ENCODE measurements around the gene OSMR. TPM values are rescaled to one million over a fixed set of nuclear protein-coding genes. Genes with fewer than 3 reads are reported as not detected.
A peak's percentile ranks its signal among the peaks of the same experiment; 100 is the strongest.

Gene OSMR
- 10 to 100 TPM; 33.2 to 69.7 (median 43.9) TPM for total RNA-seq

DNA sequence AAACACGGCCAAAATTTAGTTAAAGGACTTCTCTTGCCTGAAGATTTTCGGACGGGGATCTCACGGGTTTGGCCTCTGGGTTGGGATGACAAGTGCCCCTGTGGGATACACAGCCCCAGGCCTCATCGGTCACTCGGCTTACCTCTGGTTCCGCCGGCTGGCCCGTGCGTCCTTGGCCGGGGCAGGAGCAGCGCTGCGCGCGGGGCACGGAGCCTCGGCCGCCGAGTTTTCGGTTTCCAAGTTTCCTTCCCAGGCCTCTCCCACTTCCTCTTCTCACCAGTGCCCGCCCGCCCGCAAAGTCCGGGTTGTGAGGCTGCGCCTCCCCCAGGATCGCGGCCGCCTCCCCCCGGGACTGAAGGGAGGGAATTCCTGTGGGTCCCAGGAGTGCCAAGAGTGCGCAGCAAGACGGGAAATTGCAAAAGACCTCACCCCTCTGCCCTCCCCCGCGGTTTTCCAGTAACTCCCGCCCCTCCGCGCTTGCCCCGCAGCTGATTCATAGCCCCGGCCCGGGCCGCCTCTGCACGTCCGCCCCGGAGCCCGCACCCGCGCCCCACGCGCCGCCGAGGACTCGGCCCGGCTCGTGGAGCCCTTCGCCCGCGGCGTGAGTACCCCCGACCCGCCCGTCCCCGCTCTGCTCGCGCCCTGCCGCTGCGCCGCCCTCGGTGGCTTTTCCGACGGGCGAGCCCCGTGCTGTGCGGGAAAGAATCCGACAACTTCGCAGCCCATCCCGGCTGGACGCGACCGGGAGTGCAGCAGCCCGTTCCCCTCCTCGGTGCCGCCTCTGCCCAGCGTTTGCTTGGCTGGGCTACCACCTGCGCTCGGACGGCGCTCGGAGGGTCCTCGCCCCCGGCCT lies at the start of gene OSMR:
OSMR (plus strand) TSS at position 487 of the 853 bp plus-strand sequence. CDS start 23,033 bp downstream, outside the sequence.
- Histone ChIP-seq H3K4me3 (peak within 1 kb of the TSS; percentile 77 to 86 (median 81)), H3K27me3 (no peaks in the 10 kb centered on the region), H3K27ac (replicated peaks in 1 of 4) (peak within 1 kb of the TSS; percentile 91 to 96 (median 95)), H3K36me3 (peaks cover 0 to 9% (median 0%) of the 10 kb centered on the region in 4 donors), H3K4me1 (peaks cover 4 to 61% (median 54%) of the 10 kb centered on the region in 4 donors), H3K9me3 (no peaks in the 10 kb centered on the region)
- peak; percentile 98 for DNase-seq (ENCODE audit: extremely low spot score)
- TF ChIP-seq, protein P1, sequence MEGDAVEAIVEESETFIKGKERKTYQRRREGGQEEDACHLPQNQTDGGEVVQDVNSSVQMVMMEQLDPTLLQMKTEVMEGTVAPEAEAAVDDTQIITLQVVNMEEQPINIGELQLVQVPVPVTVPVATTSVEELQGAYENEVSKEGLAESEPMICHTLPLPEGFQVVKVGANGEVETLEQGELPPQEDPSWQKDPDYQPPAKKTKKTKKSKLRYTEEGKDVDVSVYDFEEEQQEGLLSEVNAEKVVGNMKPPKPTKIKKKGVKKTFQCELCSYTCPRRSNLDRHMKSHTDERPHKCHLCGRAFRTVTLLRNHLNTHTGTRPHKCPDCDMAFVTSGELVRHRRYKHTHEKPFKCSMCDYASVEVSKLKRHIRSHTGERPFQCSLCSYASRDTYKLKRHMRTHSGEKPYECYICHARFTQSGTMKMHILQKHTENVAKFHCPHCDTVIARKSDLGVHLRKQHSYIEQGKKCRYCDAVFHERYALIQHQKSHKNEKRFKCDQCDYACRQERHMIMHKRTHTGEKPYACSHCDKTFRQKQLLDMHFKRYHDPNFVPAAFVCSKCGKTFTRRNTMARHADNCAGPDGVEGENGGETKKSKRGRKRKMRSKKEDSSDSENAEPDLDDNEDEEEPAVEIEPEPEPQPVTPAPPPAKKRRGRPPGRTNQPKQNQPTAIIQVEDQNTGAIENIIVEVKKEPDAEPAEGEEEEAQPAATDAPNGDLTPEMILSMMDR (IDR thresholded peaks at IDR 0.05), result peak in 1 of 3 experiments; percentile 13
- TF ChIP-seq POLR2A (IDR thresholded peaks at IDR 0.05; ENCODE audit: low read depth) (peak; percentile 85), POLR2AphosphoS5 (IDR thresholded peaks at IDR 0.05) (peak; percentile 83 to 90), EP300 (IDR thresholded peaks at IDR 0.05) (peak; percentile 91)
- WGBS, result 2% methylated on average over 24 of the region's 89 CpGs
- intact Hi-C loops (cut with DNase I), result loop anchor here (10.0 kb wide), 1 partner anchor 229 kb away; the partner anchor contains the start of gene RICTOR

DNA sequence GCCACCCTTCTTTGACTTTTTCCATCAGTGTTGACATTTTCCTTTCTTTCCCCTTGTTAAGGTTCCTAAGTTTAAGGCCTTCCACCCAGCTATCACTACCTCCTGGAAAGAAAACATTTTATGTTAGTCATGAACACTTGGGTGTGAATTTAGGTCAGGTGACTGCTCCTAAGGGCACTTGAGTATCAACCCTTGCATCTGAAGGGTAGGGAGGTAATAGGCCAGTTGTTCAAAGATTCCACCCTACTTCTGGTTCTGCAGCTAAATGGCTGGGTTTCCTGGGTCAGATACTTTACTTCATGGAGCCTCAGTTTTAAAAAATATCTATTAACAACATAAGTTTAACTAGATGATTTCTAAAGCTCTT lies 49.1 kb upstream of the OSMR start:
- Histone ChIP-seq H3K9me3 (no peaks in the 10 kb centered on the region), H3K27me3 (no peaks in the 10 kb centered on the region), H3K27ac (replicated peaks in 1 of 4) (peak overlapping the region; percentile 22 to 74 (median 64)), H3K36me3 (no peaks in the 10 kb centered on the region), H3K4me3 (no peak overlapping the region), H3K4me1 (peaks cover 31 to 59% (median 44%) of the 10 kb centered on the region in 4 donors)
- no peak for DNase-seq (ENCODE audit: extremely low spot score)
- intact Hi-C loops (cut with DNase I), result no loop called here
- TF ChIP-seq EP300 (IDR thresholded peaks at IDR 0.05) (no peak), POLR2A (IDR thresholded peaks at IDR 0.05; ENCODE audit: low read depth) (no peak)

DNA sequence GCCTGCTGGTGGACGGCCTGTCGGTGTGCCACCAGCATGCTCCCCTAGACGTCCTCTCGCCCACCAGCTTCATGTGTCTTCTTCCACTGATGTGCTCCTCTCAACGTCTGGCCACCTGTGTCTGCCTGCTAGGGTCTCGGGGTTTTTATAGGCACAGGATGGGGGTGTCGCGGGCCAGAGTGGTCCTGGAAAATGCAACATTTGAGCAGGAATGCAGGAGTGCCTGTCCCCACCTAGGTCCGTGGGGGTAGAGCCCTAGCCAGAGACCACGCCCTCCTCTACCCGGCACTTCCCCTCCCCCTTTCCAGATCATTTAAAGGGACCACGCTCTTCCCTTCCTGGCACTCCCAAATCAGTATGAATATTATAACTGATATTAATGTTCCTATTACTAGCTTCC lies 48.0 kb upstream of the OSMR start:
- intact Hi-C loops (cut with DNase I), result no loop called here
- Histone ChIP-seq H3K4me1 (peaks cover 31 to 59% (median 44%) of the 10 kb centered on the region in 4 donors), H3K27me3 (no peaks in the 10 kb centered on the region), H3K9me3 (no peaks in the 10 kb centered on the region), H3K27ac (replicated peaks in 1 of 4) (peak overlapping the region in 3 of 4 donors; percentile 58 to 74 (median 69)), H3K36me3 (no peaks in the 10 kb centered on the region), H3K4me3 (no peak overlapping the region)
- no peak for DNase-seq (ENCODE audit: extremely low spot score)
- WGBS, result 85% methylated on average over 12 of the region's 12 CpGs
- TF ChIP-seq, protein P1 (IDR thresholded peaks at IDR 0.05), result no peak
- TF ChIP-seq POLR2AphosphoS5 (IDR thresholded peaks at IDR 0.05), result no peak
- TF ChIP-seq POLR2A (IDR thresholded peaks at IDR 0.05; ENCODE audit: low read depth), result no peak

DNA sequence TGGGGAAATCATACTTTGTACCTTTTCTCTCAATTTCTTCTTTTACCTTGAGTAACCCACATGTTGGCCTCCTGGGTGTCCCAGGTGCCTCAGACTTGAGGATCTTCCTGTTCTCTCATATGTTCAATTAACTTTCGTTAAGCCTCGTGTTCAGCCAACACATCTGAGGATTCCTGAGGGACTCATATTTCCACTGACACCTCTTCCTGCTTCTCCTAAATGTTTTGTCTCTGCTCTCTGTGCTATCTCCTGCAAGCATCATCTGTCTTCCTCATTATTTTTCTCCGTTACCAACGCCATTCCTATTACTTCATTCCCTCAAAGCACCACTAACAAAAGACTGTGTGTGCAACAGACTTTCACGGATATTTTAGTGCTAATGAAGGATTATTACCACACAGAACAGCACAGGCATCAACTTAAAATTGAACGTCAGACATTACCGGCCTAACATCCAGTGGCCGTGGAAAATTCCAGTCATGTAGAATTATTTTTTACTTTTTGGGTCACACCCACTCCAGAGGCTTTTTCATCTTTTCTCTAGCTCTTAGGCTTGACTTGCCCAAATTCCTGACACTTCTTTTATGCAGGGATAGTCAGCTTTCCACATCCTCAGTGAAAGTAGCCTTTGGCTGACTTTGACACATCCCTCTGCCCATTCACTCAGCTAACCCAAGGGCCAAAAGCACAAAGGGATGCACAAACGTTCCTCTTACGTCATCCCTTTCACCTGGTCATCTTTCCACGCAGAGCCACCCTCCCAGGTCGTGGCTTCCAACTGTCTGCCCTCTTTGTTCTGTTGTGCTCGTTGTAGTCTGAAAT lies 46.0 kb upstream of the OSMR start:
- WGBS, result 79% methylated on average over 13 of the region's 13 CpGs
- Histone ChIP-seq H3K4me1 (peaks cover 31 to 57% (median 43%) of the 10 kb centered on the region in 4 donors), H3K4me3 (no peak overlapping the region), H3K27ac (replicated peaks in 1 of 4) (peak overlapping the region; percentile 16 to 41 (median 28)), H3K27me3 (no peaks in the 10 kb centered on the region), H3K36me3 (no peaks in the 10 kb centered on the region), H3K9me3 (no peaks in the 10 kb centered on the region)
- DNase-seq (ENCODE audit: extremely low spot score), result no peak
- intact Hi-C loops (cut with DNase I), result loop anchor here (10.0 kb wide), 1 partner anchor 245 kb away; the partner anchor contains the start of gene LIFR
- TF ChIP-seq POLR2AphosphoS5 (IDR thresholded peaks at IDR 0.05), result no peak

DNA sequence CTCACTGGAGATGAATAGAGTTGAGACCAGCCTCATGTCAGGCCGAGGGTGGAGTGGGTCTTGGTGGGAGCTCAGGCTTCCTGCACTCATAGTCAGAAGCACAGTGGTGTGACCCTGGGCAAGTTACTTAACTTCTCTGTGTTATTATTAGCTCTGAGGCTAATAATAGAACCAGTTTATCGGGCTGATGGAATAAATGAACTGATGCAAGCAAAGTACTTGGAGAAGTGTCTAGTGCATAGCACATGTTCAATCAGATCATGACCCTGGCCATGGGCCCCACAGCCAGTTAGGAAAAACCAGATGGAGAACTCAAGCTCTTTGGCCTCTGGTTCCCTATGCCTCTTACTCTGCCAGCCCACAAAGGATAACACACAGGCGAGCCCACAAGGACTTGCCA lies 45.3 kb upstream of the OSMR start:
- WGBS, result 68% methylated on average over 3 of the region's 3 CpGs
- TF ChIP-seq, protein P1 (IDR thresholded peaks at IDR 0.05), result no peak
- TF ChIP-seq POLR2A (IDR thresholded peaks at IDR 0.05; ENCODE audit: low read depth) (no peak), EP300 (IDR thresholded peaks at IDR 0.05) (no peak), POLR2AphosphoS5 (IDR thresholded peaks at IDR 0.05) (no peak)
- Histone ChIP-seq H3K27me3 (no peaks in the 10 kb centered on the region), H3K9me3 (no peaks in the 10 kb centered on the region), H3K36me3 (no peaks in the 10 kb centered on the region), H3K27ac (replicated peaks in 1 of 4) (peak overlapping the region; percentile 16 to 41 (median 28)), H3K4me3 (no peak overlapping the region), H3K4me1 (peaks cover 28 to 50% (median 36%) of the 10 kb centered on the region in 4 donors)
- intact Hi-C loops (cut with DNase I), result loop anchor here (10.0 kb wide), 1 partner anchor 246 kb away; the partner anchor contains the start of gene LIFR
- DNase-seq (ENCODE audit: extremely low spot score), result no peak
